Colonic mucosa (tissue), 4 donors: Measurements from ENCODE around the gene RARRES1. TPM values are rescaled to one million over a fixed set of nuclear protein-coding genes. Genes with fewer than 3 reads are reported as not detected.

Experiments used
- DNase-seq: peaks from one replicate; pipeline ENCODE4 v3.0.0-alpha.2; 2020
- H3K27ac ChIP-seq: fragments of 200-600 bp; one replicate; pipeline ENCODE4 v1.8.0; 2021
- H3K27me3 ChIP-seq: fragments of 200-600 bp; one replicate; pipeline ENCODE4 v1.8.0; 2021
- H3K36me3 ChIP-seq: fragments of 200-600 bp; one replicate; pipeline ENCODE4 v1.8.0; 2021
- H3K4me1 ChIP-seq: fragments of 200-600 bp; one replicate; pipeline ENCODE4 v1.8.0; 2021; ENCODE audit warnings: mild to moderate bottlenecking
- H3K4me3 ChIP-seq: fragments of 200-600 bp; one replicate; pipeline ENCODE4 v1.8.0; 2021
- H3K9ac ChIP-seq, 2 donors: one replicate each; pipeline ENCODE4 v1.7.0; 2013; ENCODE audit warnings: control low read depth in 2 of 2, low read depth in 2 of 2, low read length in 2 of 2
- H3K9me3 ChIP-seq: fragments of 200-600 bp; one replicate; pipeline ENCODE4 v1.8.0; 2021
- CTCF ChIP-seq: fragments of 200-600 bp; IDR thresholded peaks from one replicate; pipeline ENCODE4 v1.8.0; 2022; ENCODE audit warnings: antibody characterized with exemption, mild to moderate bottlenecking
- intact Hi-C: fragments of 100-400 bp; cut with DNase I; formaldehyde crosslinking; loops from one replicate; pipeline ENCODE4 v1.14.1; 2022
- total RNA-seq, 2 donors: library from RNA; stranded (reverse); fragmentation: NEBNext Ultra II Directional in 1 of 2; extraction: Animal tissue kit (Norgen Biotek cat#: 25700) in 1 of 2; gene quantifications; one replicate each; pipeline ENCODE4 v1.2.1, GENCODE V29; 2021
- donor health status: healthy.
- donor health status: DM: no; HTN: no; CAD: no.
- donor health status: DM: no; HTN: no; CAD: no.

Gene RARRES1
- total RNA-seq, 2 donors from 2014 or later = 30.6 to 79.5 TPM

GRCh38 chr3:158771982-158772381 is 39.7 kb upstream of the RARRES1 start:
- intact Hi-C loops = no loop called here
- Histone ChIP-seq H3K4me1 (peaks cover 10% of the 10 kb centered on the region), H3K36me3 (no peaks in the 10 kb centered on the region), H3K27ac (no peak overlapping the region), H3K9ac (no peak overlapping the region), H3K4me3 (no peak overlapping the region), H3K9me3 (no peaks in the 10 kb centered on the region), H3K27me3 (no peaks in the 10 kb centered on the region)
- no peak for DNase-seq
- TF ChIP-seq CTCF = no peak

- no peak overlapping the region for H3K4me3 ChIP-seq
- TF ChIP-seq CTCF = no peak
- intact Hi-C loops = no loop called here
- no peak for DNase-seq
- no peaks in the 10 kb centered on the region for H3K36me3 ChIP-seq
- H3K9me3 ChIP-seq = no peaks in the 10 kb centered on the region
- H3K27me3 ChIP-seq = no peaks in the 10 kb centered on the region
- no peak overlapping the region for H3K9ac ChIP-seq
- no peak overlapping the region for H3K27ac ChIP-seq
- peaks cover 10% of the 10 kb centered on the region for H3K4me1 ChIP-seq
These were observed 39.3 kb upstream of the RARRES1 start for GRCh38 chr3:158771577-158771976.

GRCh38 chr3:158770741-158771350 is 38.6 kb upstream of the RARRES1 start:
- Histone ChIP-seq H3K27ac (no peak overlapping the region), H3K36me3 (no peaks in the 10 kb centered on the region), H3K4me1 (peaks cover 10% of the 10 kb centered on the region), H3K9ac (no peak overlapping the region), H3K27me3 (no peaks in the 10 kb centered on the region), H3K4me3 (no peak overlapping the region), H3K9me3 (no peaks in the 10 kb centered on the region)
- TF ChIP-seq CTCF = no peak
- intact Hi-C loops = no loop called here
- DNase-seq = no peak

- no peak overlapping the region for H3K9ac ChIP-seq
- no peak for DNase-seq
- no peaks in the 10 kb centered on the region for H3K36me3 ChIP-seq
- no peak overlapping the region for H3K4me3 ChIP-seq
- no peaks in the 10 kb centered on the region for H3K9me3 ChIP-seq
- peak overlapping the region; percentile 61 for H3K27ac ChIP-seq
- intact Hi-C loops = no loop called here
- no peaks in the 10 kb centered on the region for H3K27me3 ChIP-seq
- no peak for TF ChIP-seq CTCF
- peaks cover 10% of the 10 kb centered on the region for H3K4me1 ChIP-seq
These were observed 37.9 kb upstream of the RARRES1 start for GRCh38 chr3:158769952-158770740.

- no peaks in the 10 kb centered on the region for H3K27me3 ChIP-seq
- TF ChIP-seq CTCF = no peak
These were observed 37.3 kb upstream of the RARRES1 start for GRCh38 chr3:158769549-158769948.

More at GRCh38 chr3:158769549-158769948, 37.3 kb upstream of the RARRES1 start:
- Histone ChIP-seq H3K9me3 (no peaks in the 10 kb centered on the region), H3K4me1 (peaks cover 10% of the 10 kb centered on the region), H3K27ac (peak overlapping the region; percentile 61), H3K36me3 (no peaks in the 10 kb centered on the region), H3K9ac (no peak overlapping the region), H3K4me3 (no peak overlapping the region)
- DNase-seq = no peak
- intact Hi-C loops = no loop called here
